ENCODE measurements around the gene RPGRIP1L. TPM values are rescaled to one million over a fixed set of nuclear protein-coding genes. Genes with fewer than 3 reads are reported as not detected.

The RPGRIP1L gene
- total RNA-seq, 1 donor from 2014 or later = 0.96 TPM

- no peaks in the 10 kb centered on the region for H3K4me1 ChIP-seq
- H3K9me3 ChIP-seq = peaks cover 15 to 28% of the 10 kb centered on the region in 2 donors
- no peaks in the 10 kb centered on the region for H3K27me3 ChIP-seq
- H3K27ac ChIP-seq = no peak overlapping the region
- intact Hi-C loops (cut with DNase I) = no loop called here
- no peak for DNase-seq (ENCODE audit: low spot score in 2 of 2)
- no peak for TF ChIP-seq CTCF (IDR thresholded peaks at IDR 0.05)
- peaks cover 0 to 4% of the 10 kb centered on the region in 2 donors for H3K36me3 ChIP-seq
- no peak overlapping the region for H3K4me3 ChIP-seq
Measured at GRCh38 chr16:53597776-53598175, 105.9 kb downstream of the RPGRIP1L start.

GRCh38 chr16:53588081-53588648 lies 115.5 kb downstream of the RPGRIP1L start:
- no peaks in the 10 kb centered on the region for H3K36me3 ChIP-seq
- H3K4me1 ChIP-seq = no peaks in the 10 kb centered on the region
- H3K4me3 ChIP-seq = no peak overlapping the region
- no peak for DNase-seq (ENCODE audit: low spot score in 2 of 2)
- no peak for TF ChIP-seq CTCF (IDR thresholded peaks at IDR 0.05)
- no peak overlapping the region for H3K27ac ChIP-seq
- H3K27me3 ChIP-seq = no peaks in the 10 kb centered on the region
- peaks cover 7 to 9% of the 10 kb centered on the region in 2 donors for H3K9me3 ChIP-seq
- intact Hi-C loops (cut with DNase I) = no loop called here

- Histone ChIP-seq H3K36me3 (no peaks in the 10 kb centered on the region), H3K9me3 (no peaks in the 10 kb centered on the region), H3K27me3 (no peaks in the 10 kb centered on the region), H3K4me3 (no peak overlapping the region), H3K4me1 (no peaks in the 10 kb centered on the region), H3K27ac (no peak overlapping the region)
- DNase-seq (ENCODE audit: low spot score in 2 of 2) = no peak
- no peak for TF ChIP-seq CTCF (IDR thresholded peaks at IDR 0.05)
- intact Hi-C loops (cut with DNase I) = no loop called here
Measured at GRCh38 chr16:53583401-53583800, 120.3 kb downstream of the RPGRIP1L start.

GRCh38 chr16:53581784-53582183 lies 121.9 kb downstream of the RPGRIP1L start:
- H3K27ac ChIP-seq = no peak overlapping the region
- no peak overlapping the region for H3K4me3 ChIP-seq
- H3K9me3 ChIP-seq = no peaks in the 10 kb centered on the region
- H3K27me3 ChIP-seq = no peaks in the 10 kb centered on the region
- H3K36me3 ChIP-seq = no peaks in the 10 kb centered on the region
- TF ChIP-seq CTCF (IDR thresholded peaks at IDR 0.05) = no peak
- H3K4me1 ChIP-seq = no peaks in the 10 kb centered on the region
- intact Hi-C loops (cut with DNase I) = no loop called here
- DNase-seq (ENCODE audit: low spot score in 2 of 2) = no peak

- no peak for DNase-seq (ENCODE audit: low spot score in 2 of 2)
- Histone ChIP-seq H3K27ac (no peak overlapping the region), H3K4me3 (no peak overlapping the region), H3K36me3 (no peaks in the 10 kb centered on the region), H3K27me3 (no peaks in the 10 kb centered on the region), H3K9me3 (no peaks in the 10 kb centered on the region), H3K4me1 (no peaks in the 10 kb centered on the region)
- no peak for TF ChIP-seq CTCF (IDR thresholded peaks at IDR 0.05)
- intact Hi-C loops (cut with DNase I) = no loop called here
Measured at GRCh38 chr16:53580038-53580802, 123.4 kb downstream of the RPGRIP1L start.

Measured in ascending aorta (tissue), 2 donors.